B cell (primary cell): ENCODE data around the gene DENND5B. TPM values are rescaled to one million over a fixed set of nuclear protein-coding genes. Genes with fewer than 3 reads are reported as not detected.

Experiments
- ATAC-seq: fragments of 200-7000 bp; cut with Tn5 transposase; one replicate; pipeline ENCODE4 v1.10.0; 2021; ENCODE audit warnings: low read depth, mild to moderate bottlenecking, moderate number of reproducible peaks, moderate library complexity
- CTCF ChIA-PET: fragments of 350-600 bp; sonication (Branson Sonifier 250); formaldehyde crosslinking; loops from one replicate; lab custom pipeline; 2021; ENCODE audit warnings: antibody characterized with exemption, inconsistent platforms; lab: Charles Lee
- POLR2A ChIA-PET: fragments of 350-600 bp; sonication (Branson Sonifier 250); formaldehyde crosslinking; loops from one replicate; lab custom pipeline; 2021; ENCODE audit warnings: antibody characterized with exemption; lab: Charles Lee
- DNase-seq: peaks from one replicate; pipeline ENCODE4 v3.0.0; 2013
- H2AFZ ChIP-seq: 2 replicates; pipeline ENCODE4 v1.6.1; 2012; ENCODE audit warnings: mild to moderate bottlenecking, low read depth, low read length; ENCODE audit not compliant: insufficient read depth, poor library complexity, severe bottlenecking
- H3K27ac ChIP-seq, 2 donors: 1 replicate in 1 of 2; 2 replicates in 1 of 2; pipeline ENCODE4 v1.5.1; 2012 to 2013; ENCODE audit warnings: low read length in 2 of 2, mild to moderate bottlenecking in 2 of 2, moderate library complexity in 1 of 2
- H3K27me3 ChIP-seq, 4 experiments: fragments of 200-600 bp in 1 of 4; sonication (generic) in 1 of 4; replicated peaks in 1 of 4; 1 replicate in 2 of 4; 2 replicates in 2 of 4; pipeline versions ENCODE4 v1.6.1 to v1.7.0; 2013 to 2016; ENCODE audit warnings: low read length in 3 of 4, mild to moderate bottlenecking in 2 of 4, mixed read lengths in 1 of 4, moderate library complexity in 1 of 4; ENCODE audit not compliant: insufficient read depth in 4 of 4, control insufficient read depth in 3 of 4; ENCODE audit errors: control extremely low read depth in 1 of 4
- H3K36me3 ChIP-seq, 2 experiments: replicated peaks in 1 of 2; 1 replicate in 1 of 2; 2 replicates in 1 of 2; pipeline versions ENCODE4 v1.6.1 to v1.7.1; 2013; ENCODE audit warnings: low read length in 1 of 2; ENCODE audit not compliant: insufficient read depth in 2 of 2, control insufficient read depth in 1 of 2; ENCODE audit errors: control extremely low read depth in 1 of 2, extremely low read depth in 1 of 2
- H3K4me1 ChIP-seq, 2 donors: fragments of 200-600 bp in 1 of 2; sonication (generic) in 1 of 2; 1 replicate in 1 of 2; 2 replicates in 1 of 2; pipeline versions ENCODE4 v1.5.1 to v1.6.1; 2013 to 2017; ENCODE audit warnings: low read length in 2 of 2; ENCODE audit not compliant: control insufficient read depth in 2 of 2, insufficient read depth in 2 of 2
- H3K4me2 ChIP-seq: replicated peaks from 2 replicates; pipeline ENCODE3; 2012; ENCODE audit warnings: mild to moderate bottlenecking, low read depth, low read length; ENCODE audit not compliant: poor library complexity, severe bottlenecking
- H3K4me3 ChIP-seq, 5 experiments: fragments of 200-600 bp in 1 of 5; sonication (generic) in 1 of 5; 1 replicate in 3 of 5; 2 replicates in 2 of 5; pipeline versions ENCODE4 v1.5.1 to v1.7.0; 2011 to 2016; ENCODE audit warnings: low read length in 4 of 5, mild to moderate bottlenecking in 4 of 5, low read depth in 2 of 5, control low read depth in 1 of 5, moderate library complexity in 1 of 5; ENCODE audit not compliant: insufficient read depth in 1 of 5; ENCODE audit errors: control extremely low read depth in 1 of 5, extremely low read depth in 1 of 5
- H3K79me2 ChIP-seq: fragments of 200-600 bp; sonication (generic); one replicate; pipeline ENCODE4 v1.6.0; 2016; ENCODE audit warnings: low read length; ENCODE audit not compliant: control insufficient read depth, insufficient read depth
- H3K9ac ChIP-seq: fragments of 200-600 bp; sonication (generic); 2 replicates; pipeline ENCODE4 v1.6.1; 2017; ENCODE audit warnings: mild to moderate bottlenecking, low read length, moderate library complexity
- H3K9me3 ChIP-seq, 3 donors: one replicate each; pipeline versions ENCODE4 v1.6.1 to v1.7.1; 2013; ENCODE audit warnings: low read length in 2 of 3; ENCODE audit not compliant: control insufficient read depth in 2 of 3, insufficient read depth in 1 of 3; ENCODE audit errors: control extremely low read depth in 1 of 3
- H4K20me1 ChIP-seq: 2 replicates; pipeline ENCODE4 v1.6.0; 2012; ENCODE audit warnings: mild to moderate bottlenecking, low read length; ENCODE audit not compliant: insufficient read depth, control insufficient read depth, poor library complexity, severe bottlenecking
- H3K27ac Mint-ChIP-seq: one replicate; pipeline ENCODE4 v1.8.0; 2021; ENCODE audit warnings: mixed read lengths
- H3K27me3 Mint-ChIP-seq: one replicate; pipeline ENCODE4 v1.8.0; 2021; ENCODE audit warnings: mixed read lengths
- H3K4me1 Mint-ChIP-seq: one replicate; pipeline ENCODE4 v1.8.0; 2021; ENCODE audit warnings: mixed read lengths
- H3K4me3 Mint-ChIP-seq: one replicate; pipeline ENCODE4 v1.8.0; 2021; ENCODE audit warnings: mixed read lengths
- H3K9me3 Mint-ChIP-seq: one replicate; pipeline ENCODE4 v1.8.0; 2022; ENCODE audit warnings: mixed read lengths; ENCODE audit not compliant: insufficient read depth
- CTCF ChIP-seq: fragments of 200-600 bp; IDR thresholded peaks from one replicate; pipeline ENCODE4 v1.8.0; 2022; ENCODE audit warnings: antibody characterized with exemption, mild to moderate bottlenecking
- EZH2 ChIP-seq: IDR thresholded peaks from 2 replicates; pipeline ENCODE4 v1.6.1; 2012; ENCODE audit warnings: borderline replicate concordance, low read depth, mild to moderate bottlenecking, moderate library complexity, low read length; ENCODE audit not compliant: insufficient read depth, poor library complexity, severe bottlenecking
- WGBS: methylation state at CpG from one replicate; pipeline ENCODE4 v1.1.5; 2013; ENCODE audit warnings: missing lambda C conversion rate; ENCODE audit not compliant: insufficient coverage; 5-methylcytosine and 5-hydroxymethylcytosine counted together
- intact Hi-C: fragments of 100-400 bp; cut with micrococcal nuclease; formaldehyde crosslinking; loops from one replicate; pipeline ENCODE4 v1.10.0; 2022
- polyA plus RNA-seq: library from polyadenylated mRNA; depleted of rRNA; stranded (reverse); fragments of >200 nt; gene quantifications from 2 replicates; pipeline ENCODE4 v1.2.3, GENCODE V29; 2012
- total RNA-seq, 2 donors: library from RNA; stranded (reverse); fragments of 120-200 nt in 1 of 2; gene quantifications; 1 replicate in 1 of 2; 2 replicates in 1 of 2; pipeline versions ENCODE4 v1.2.3 to v1.2.4, GENCODE V29; 2013 to 2022

DENND5B gene
- total and polyA plus RNA-seq, 2 donors (not counting 1 experiment from before 2014, with no cell fraction given) = 18.7 to 55.3 TPM

DNA sequence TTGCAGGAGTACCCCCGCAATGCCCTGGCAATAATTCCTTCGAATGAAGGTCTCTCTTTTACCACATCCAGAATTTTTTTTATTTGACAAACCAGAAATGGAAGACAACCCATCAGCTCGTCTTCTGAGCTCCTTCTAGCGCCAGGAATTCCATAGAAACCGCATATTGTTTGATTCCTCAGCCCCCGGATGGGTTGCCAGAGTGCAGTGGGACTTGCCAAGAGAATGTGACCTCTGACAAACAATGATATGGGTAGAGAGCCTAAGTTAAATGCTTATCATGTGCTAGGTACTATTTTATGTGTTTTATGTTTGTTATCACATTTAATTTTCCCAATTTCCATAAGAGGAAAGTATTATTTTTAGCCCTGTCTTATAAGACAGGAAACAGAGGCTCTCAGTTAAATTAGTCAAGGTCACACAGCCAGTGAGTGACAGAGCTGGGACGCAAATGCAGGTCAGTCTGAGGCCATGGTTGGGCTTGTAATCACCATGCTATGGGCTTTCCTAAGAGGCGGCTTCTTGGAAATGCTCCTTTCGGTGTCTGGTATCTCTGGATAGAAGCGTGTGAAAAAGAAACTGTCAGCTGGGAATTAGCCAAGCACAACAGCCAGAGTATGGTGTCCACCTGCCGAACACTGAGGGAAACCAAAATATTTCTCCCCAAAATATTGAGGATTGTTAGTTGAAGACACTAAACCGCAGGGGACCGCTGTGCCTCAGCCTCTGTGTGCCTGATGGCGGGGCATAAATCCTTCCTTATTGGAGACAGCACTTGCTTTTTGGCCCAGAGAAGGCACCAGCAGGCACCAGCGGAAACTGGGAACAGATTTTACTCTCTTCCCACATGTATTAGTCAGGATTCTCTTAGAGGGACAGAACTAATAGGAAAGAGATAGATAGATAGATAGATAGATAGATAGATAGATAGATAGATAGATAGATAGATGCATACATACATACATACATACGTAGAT lies 39.1 kb upstream of the DENND5B start:
- intact Hi-C loops = loop anchor here (10.0 kb wide), 1 partner anchor 85 kb away; no protein-coding TSS in a partner anchor
- Mint-ChIP-seq H3K4me3 (no peak overlapping the region), H3K27me3 (no peaks in the 10 kb centered on the region), H3K4me1 (peaks cover 29% of the 10 kb centered on the region), H3K9me3 (no peaks in the 10 kb centered on the region), H3K27ac (no peak overlapping the region)
- Histone ChIP-seq H2AFZ (no peak overlapping the region), H3K9ac (no peak overlapping the region), H3K4me2 (no peak overlapping the region), H3K4me3 (no peak overlapping the region), H4K20me1 (no peaks in the 10 kb centered on the region), H3K27me3 (no peaks in the 10 kb centered on the region), H3K79me2 (no peaks in the 10 kb centered on the region), H3K27ac (no peak overlapping the region), H3K4me1 (peaks cover 13% of the 10 kb centered on the region in 2 donors), H3K9me3 (peaks cover 0 to 10% (median 0%) of the 10 kb centered on the region in 3 donors), H3K36me3 (no peaks in the 10 kb centered on the region)
- 88% methylated on average over 10 of the region's 16 CpGs for WGBS
- ATAC-seq (no peak), DNase-seq (no peak)
- CTCF ChIA-PET = no interaction called here
- POLR2A ChIA-PET = no interaction called here
- TF ChIP-seq CTCF (no peak), EZH2 (no peak)
